Breast epithelium (tissue), 4 donors: ENCODE data around the gene EFNA2. TPM values are rescaled to one million over a fixed set of nuclear protein-coding genes. Genes with fewer than 3 reads are reported as not detected.

Source experiments
- DNase-seq, 2 donors: peaks; one replicate each; pipeline ENCODE4 v3.0.0-alpha.2; 2019; ENCODE audit warnings: low spot score in 2 of 2
- H3K27ac ChIP-seq, 2 donors: fragments of 200-600 bp; sonication (generic) in 1 of 2; one replicate each; pipeline ENCODE4 v1.5.1; 2016 to 2019; ENCODE audit warnings: mild to moderate bottlenecking in 1 of 2
- H3K27me3 ChIP-seq, 2 donors: fragments of 200-600 bp; sonication (generic) in 1 of 2; one replicate each; pipeline versions ENCODE4 v1.5.1 to v1.6.0; 2017 to 2019; ENCODE audit warnings: control low read depth in 1 of 2, mild to moderate bottlenecking in 1 of 2
- H3K36me3 ChIP-seq: fragments of 200-600 bp; one replicate; pipeline ENCODE4 v1.5.1; 2019
- H3K4me1 ChIP-seq, 2 donors: fragments of 200-600 bp; sonication (generic); one replicate each; pipeline ENCODE4 v1.5.1; 2016 to 2019; ENCODE audit warnings: control low read depth in 1 of 2
- H3K4me3 ChIP-seq, 3 donors: fragments of 200-600 bp; sonication (generic); 1 replicate in 2 of 3; 2 replicates in 1 of 3; pipeline ENCODE4 v1.5.1; 2016 to 2019; ENCODE audit warnings: mild to moderate bottlenecking in 3 of 3, moderate library complexity in 2 of 3
- H3K9me3 ChIP-seq, 2 donors: fragments of 200-600 bp; sonication (generic) in 1 of 2; one replicate each; pipeline ENCODE4 v1.5.1; 2016 to 2019; ENCODE audit warnings: control low read depth in 1 of 2
- POLR2A ChIP-seq: fragments of 450-650 bp; IDR thresholded peaks from one replicate; pipeline ENCODE4 v1.6.1; 2016; ENCODE audit warnings: antibody characterized with exemption, mild to moderate bottlenecking, moderate library complexity
- POLR2AphosphoS5 ChIP-seq, 3 donors: sonication (generic); formaldehyde crosslinking; IDR thresholded peaks; one replicate each; pipeline ENCODE4 v1.6.1; 2017; ENCODE audit warnings: antibody characterized with exemption in 3 of 3
- intact Hi-C: fragments of 100-400 bp; cut with DNase I; formaldehyde crosslinking; loops from one replicate; pipeline ENCODE4 v1.15.1; 2023; ENCODE audit warnings: low total_unique reads
- total RNA-seq, 3 donors: library from RNA; depleted of rRNA; stranded (reverse); fragments of >200 nt; gene quantifications; one replicate each; pipeline ENCODE4 v1.1.0, GENCODE V29; 2016
- TF ChIP-seq, protein P1 (sequence below), 3 donors: fragments of 450-650 bp; IDR thresholded peaks; one replicate each; pipeline ENCODE4 v1.5.1; 2016 to 2017; ENCODE audit warnings: antibody characterized with exemption in 3 of 3, mild to moderate bottlenecking in 3 of 3, moderate library complexity in 3 of 3

The EFNA2 gene
- under 1 TPM in 1 of 3 donors, not detected in 2; 0.66 TPM for total RNA-seq

DNA sequence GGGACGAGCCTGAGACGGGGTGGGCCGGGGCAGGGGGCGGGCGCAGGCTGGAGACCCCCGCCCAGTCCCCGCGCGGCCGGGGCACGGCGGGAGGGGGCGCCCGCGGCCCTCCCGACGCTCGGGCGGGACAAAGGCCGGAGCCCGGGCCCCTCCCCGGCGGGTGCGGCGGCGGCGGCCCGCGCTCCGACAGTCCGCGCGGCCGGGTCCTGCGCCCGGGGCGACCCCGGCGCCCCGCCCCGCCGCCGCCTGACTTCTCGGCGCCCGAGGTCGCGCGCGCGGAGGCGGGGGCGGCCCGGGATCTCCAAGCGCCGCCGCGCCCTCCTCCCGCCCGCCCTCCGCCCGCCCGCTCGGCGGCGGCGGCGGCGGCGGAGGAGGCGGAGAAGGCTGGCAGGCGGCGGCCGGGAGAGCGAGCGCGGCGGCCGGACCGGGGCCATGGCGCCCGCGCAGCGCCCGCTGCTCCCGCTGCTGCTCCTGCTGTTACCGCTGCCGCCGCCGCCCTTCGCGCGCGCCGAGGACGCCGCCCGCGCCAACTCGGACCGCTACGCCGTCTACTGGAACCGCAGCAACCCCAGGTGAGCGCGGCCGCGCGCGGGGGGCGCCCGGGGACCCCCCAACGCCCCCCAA, at the start of gene EFNA2:
Gene EFNA2, plus strand, starts transcription at position 137 of the 624 bp plus-strand sequence. Its CDS starts 296 bp downstream, at position 433.
- Histone ChIP-seq H3K4me3 (peak within 1 kb of the TSS in 2 of 3 donors; percentile 24 to 57), H3K27me3 (peaks cover 23 to 74% of the 10 kb centered on the region in 2 donors)

DNA sequence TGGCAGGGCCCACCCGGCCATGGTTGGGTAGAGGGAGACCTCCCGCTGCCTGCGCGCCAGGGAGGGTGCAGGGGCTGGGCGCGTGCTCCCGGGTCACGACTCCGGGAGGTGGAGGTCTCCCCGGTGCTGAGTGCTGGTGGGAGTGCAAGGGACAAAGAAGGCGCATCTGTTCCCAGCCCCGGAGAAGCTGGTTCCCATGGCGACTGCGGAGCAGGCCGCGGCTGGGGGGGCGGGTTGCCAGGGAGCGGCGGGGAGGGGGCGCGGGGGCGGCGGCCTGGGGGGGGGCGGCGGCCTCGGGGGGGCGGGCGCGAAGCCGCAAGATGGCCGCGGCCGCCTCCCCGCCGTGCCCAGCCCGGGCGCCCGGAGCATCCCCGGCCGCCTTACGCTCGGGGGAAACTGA, 49.1 kb upstream of the EFNA2 start:
- H3K36me3 ChIP-seq = no peaks in the 10 kb centered on the region
- intact Hi-C loops = no loop called here
- no peaks in the 10 kb centered on the region for H3K27me3 ChIP-seq
- peak overlapping the region in 1 of 2 donors; percentile 97 for H3K27ac ChIP-seq
- peak overlapping the region; percentile 47 to 87 (median 64) for H3K4me3 ChIP-seq
- peaks cover 8 to 10% of the 10 kb centered on the region in 2 donors for H3K4me1 ChIP-seq
- TF ChIP-seq, protein P1, sequence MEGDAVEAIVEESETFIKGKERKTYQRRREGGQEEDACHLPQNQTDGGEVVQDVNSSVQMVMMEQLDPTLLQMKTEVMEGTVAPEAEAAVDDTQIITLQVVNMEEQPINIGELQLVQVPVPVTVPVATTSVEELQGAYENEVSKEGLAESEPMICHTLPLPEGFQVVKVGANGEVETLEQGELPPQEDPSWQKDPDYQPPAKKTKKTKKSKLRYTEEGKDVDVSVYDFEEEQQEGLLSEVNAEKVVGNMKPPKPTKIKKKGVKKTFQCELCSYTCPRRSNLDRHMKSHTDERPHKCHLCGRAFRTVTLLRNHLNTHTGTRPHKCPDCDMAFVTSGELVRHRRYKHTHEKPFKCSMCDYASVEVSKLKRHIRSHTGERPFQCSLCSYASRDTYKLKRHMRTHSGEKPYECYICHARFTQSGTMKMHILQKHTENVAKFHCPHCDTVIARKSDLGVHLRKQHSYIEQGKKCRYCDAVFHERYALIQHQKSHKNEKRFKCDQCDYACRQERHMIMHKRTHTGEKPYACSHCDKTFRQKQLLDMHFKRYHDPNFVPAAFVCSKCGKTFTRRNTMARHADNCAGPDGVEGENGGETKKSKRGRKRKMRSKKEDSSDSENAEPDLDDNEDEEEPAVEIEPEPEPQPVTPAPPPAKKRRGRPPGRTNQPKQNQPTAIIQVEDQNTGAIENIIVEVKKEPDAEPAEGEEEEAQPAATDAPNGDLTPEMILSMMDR (IDR thresholded peaks at IDR 0.05) = no peak
- TF ChIP-seq POLR2A (no peak), POLR2AphosphoS5 (IDR thresholded peaks at IDR 0.05) (no peak)
- DNase-seq = no peak
- H3K9me3 ChIP-seq = no peaks in the 10 kb centered on the region

More for the DNA sequence above, at the start of gene EFNA2:
- Histone ChIP-seq H3K9me3 (no peaks in the 10 kb centered on the region), H3K27ac (no peak within 1 kb of the TSS), H3K4me1 (no peaks in the 10 kb centered on the region), H3K36me3 (no peaks in the 10 kb centered on the region)
- intact Hi-C loops = no loop called here
- TF ChIP-seq, protein P1 (IDR thresholded peaks at IDR 0.05) = no peak
- TF ChIP-seq POLR2AphosphoS5 (IDR thresholded peaks at IDR 0.05) (no peak), POLR2A (no peak)
- DNase-seq = no peak

DNA sequence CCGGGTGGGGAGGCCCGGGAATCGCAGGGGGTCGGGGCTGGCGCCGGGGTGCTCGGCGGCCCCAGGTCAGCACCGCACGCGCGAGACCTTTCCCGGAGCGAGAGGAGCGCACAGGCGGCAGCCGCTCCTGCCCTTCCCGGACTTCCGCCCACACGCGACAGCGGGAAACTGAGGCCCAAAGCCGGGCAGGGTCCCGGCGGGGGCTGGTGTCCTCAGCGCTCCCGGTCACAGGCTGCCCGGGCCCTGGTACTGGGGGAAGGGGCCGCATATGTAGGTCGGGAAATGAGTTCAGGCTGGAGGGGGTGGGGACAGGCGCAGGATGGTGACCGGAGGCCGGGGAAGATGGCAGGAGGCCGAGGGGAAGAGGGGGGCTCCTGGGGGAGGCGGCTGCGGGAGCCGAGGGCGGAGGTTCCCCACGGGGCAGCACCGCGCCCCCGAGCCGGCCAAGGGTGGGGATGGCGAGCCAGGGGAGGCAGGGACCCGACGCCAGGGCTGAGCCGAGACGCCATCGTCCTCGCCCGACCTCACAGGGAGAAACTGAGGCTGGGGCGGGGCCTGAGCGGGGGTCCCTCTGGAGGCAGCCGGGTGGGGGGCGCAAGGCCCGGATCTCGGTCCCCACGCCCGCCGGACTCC, 48.5 kb upstream of the EFNA2 start:
- Histone ChIP-seq H3K36me3 (no peaks in the 10 kb centered on the region), H3K9me3 (no peaks in the 10 kb centered on the region), H3K27ac (peak overlapping the region; percentile 13 to 97), H3K4me3 (peak overlapping the region; percentile 47 to 87 (median 64)), H3K4me1 (peaks cover 8 to 13% of the 10 kb centered on the region in 2 donors), H3K27me3 (no peaks in the 10 kb centered on the region)
- intact Hi-C loops = no loop called here
- no peak for DNase-seq
- peak; percentile 12 for TF ChIP-seq POLR2A
- TF ChIP-seq POLR2AphosphoS5 (IDR thresholded peaks at IDR 0.05) = no peak

- no peak for DNase-seq
- H3K9me3 ChIP-seq = no peaks in the 10 kb centered on the region
- no peaks in the 10 kb centered on the region for H3K36me3 ChIP-seq
- H3K4me3 ChIP-seq = peak within 1 kb of the TSS; percentile 47 to 87 (median 64)
- peaks cover 13 to 20% of the 10 kb centered on the region in 2 donors for H3K4me1 ChIP-seq
- no peak for TF ChIP-seq POLR2AphosphoS5 (IDR thresholded peaks at IDR 0.05)
- TF ChIP-seq, protein P1 (IDR thresholded peaks at IDR 0.05) = no peak
- TF ChIP-seq POLR2A = no peak
- peak within 1 kb of the TSS; percentile 93 to 97 for H3K27ac ChIP-seq
- H3K27me3 ChIP-seq = no peaks in the 10 kb centered on the region
- intact Hi-C loops = no loop called here
Observed at GRCh38 chr19:1237754-1238368, 47.8 kb upstream of the EFNA2 start, which contains the start of gene CBARP. Gene CBARP, minus strand, starts transcription at chr19:1238005. Its CDS starts 1,905 bp downstream, at chr19:1236100.

- TF ChIP-seq POLR2AphosphoS5 (IDR thresholded peaks at IDR 0.05) (no peak), POLR2A (no peak)
- TF ChIP-seq, protein P1 (IDR thresholded peaks at IDR 0.05) = no peak
- Histone ChIP-seq H3K27me3 (no peaks in the 10 kb centered on the region), H3K27ac (peak overlapping the region; percentile 93 to 97), H3K36me3 (no peaks in the 10 kb centered on the region), H3K4me3 (peak overlapping the region; percentile 20 to 87 (median 64)), H3K9me3 (no peaks in the 10 kb centered on the region), H3K4me1 (peaks cover 13 to 27% of the 10 kb centered on the region in 2 donors)
- intact Hi-C loops = no loop called here
- no peak for DNase-seq
Observed at GRCh38 chr19:1238369-1239303, 47.0 kb upstream of the EFNA2 start.
